H1 (cell line): ENCODE measurements around the gene PACSIN2.
"Not testable (repeated sequence)": the region's sequence is repeated elsewhere in the genome, so short reads cannot be mapped to it uniquely, and the experiment has no call there.

Experiments used
- BRCA1 ChIP-seq: IDR thresholded peaks from 2 replicates; pipeline ENCODE4 v1.6.1; 2012; ENCODE audit warnings: low read depth, low read length, improper control_type of control experiment
- CTCF ChIP-seq, 3 experiments: IDR thresholded peaks; 1 replicate in 2 of 3; 2 replicates in 1 of 3; pipeline versions ENCODE4 v1.5.1 to v1.6.1; 2011; ENCODE audit warnings: low read length in 3 of 3, mild to moderate bottlenecking in 3 of 3, inconsistent platforms in 2 of 3, low read depth in 1 of 3, moderate library complexity in 1 of 3; ENCODE audit not compliant: insufficient read depth in 1 of 3; ENCODE audit errors: control extremely low read depth in 1 of 3
- EZH2 ChIP-seq: fragments of 200-600 bp; sonication (generic); IDR thresholded peaks from 2 replicates; pipeline ENCODE4 v1.7.1; 2012; ENCODE audit warnings: low read depth, mild to moderate bottlenecking, moderate library complexity, low read length, inconsistent platforms; ENCODE audit not compliant: severe bottlenecking
- HDAC2 ChIP-seq, 2 experiments: fragments of 300-600 bp in 1 of 2; sonication (generic) in 1 of 2; IDR thresholded peaks; 2 replicates each; pipeline ENCODE4 v1.6.1; 2011 to 2012; ENCODE audit warnings: low read depth in 2 of 2, low read length in 2 of 2, mild to moderate bottlenecking in 2 of 2, moderate library complexity in 2 of 2, borderline replicate concordance in 1 of 2, inconsistent platforms in 1 of 2
- MAX ChIP-seq: IDR thresholded peaks from 2 replicates; pipeline ENCODE4 v1.6.1; 2012; ENCODE audit warnings: inconsistent platforms
- NANOG ChIP-seq: IDR thresholded peaks from 2 replicates; pipeline ENCODE4 v1.6.1; 2011; ENCODE audit warnings: low read length, low read depth, mild to moderate bottlenecking, inconsistent platforms; ENCODE audit not compliant: insufficient read depth, poor library complexity, severe bottlenecking
- PHF8 ChIP-seq: fragments of 200-600 bp; sonication (generic); conservative IDR thresholded peaks from 2 replicates; pipeline ENCODE4 v1.7.1; 2012; ENCODE audit warnings: low read depth, mild to moderate bottlenecking, inconsistent platforms, low read length, moderate library complexity
- POLR2A ChIP-seq, 2 experiments: IDR thresholded peaks; 1 replicate in 1 of 2; 2 replicates in 1 of 2; pipeline ENCODE4 v1.6.1; 2011; ENCODE audit warnings: low read depth in 2 of 2, low read length in 2 of 2, mild to moderate bottlenecking in 2 of 2; ENCODE audit errors: control extremely low read depth in 1 of 2
- RXRA ChIP-seq: IDR thresholded peaks from 2 replicates; pipeline ENCODE4 v1.6.1; 2011; ENCODE audit warnings: low read depth, mild to moderate bottlenecking, low read length, moderate library complexity; ENCODE audit not compliant: insufficient read depth
- SIRT6 ChIP-seq: IDR thresholded peaks from one replicate; pipeline ENCODE4 v1.7.1; 2012; ENCODE audit warnings: low read length, inconsistent platforms
- SUZ12 ChIP-seq: fragments of 200-600 bp; sonication (generic); IDR thresholded peaks from 2 replicates; pipeline ENCODE4 v1.6.1; 2012; ENCODE audit warnings: mild to moderate bottlenecking, inconsistent platforms, low read length, moderate library complexity, mixed read lengths
- TAF1 ChIP-seq: IDR thresholded peaks from 2 replicates; pipeline ENCODE4 v1.6.1; 2011; ENCODE audit warnings: mild to moderate bottlenecking, low read depth, low read length
- TCF12 ChIP-seq: IDR thresholded peaks from 2 replicates; pipeline ENCODE4 v1.6.1; 2011; ENCODE audit warnings: low read depth, mild to moderate bottlenecking, low read length
- ZNF274 ChIP-seq: IDR thresholded peaks from 2 replicates; pipeline ENCODE4 v1.7.0; 2012; ENCODE audit warnings: low read length, borderline replicate concordance; ENCODE audit errors: extremely low read depth

DNA sequence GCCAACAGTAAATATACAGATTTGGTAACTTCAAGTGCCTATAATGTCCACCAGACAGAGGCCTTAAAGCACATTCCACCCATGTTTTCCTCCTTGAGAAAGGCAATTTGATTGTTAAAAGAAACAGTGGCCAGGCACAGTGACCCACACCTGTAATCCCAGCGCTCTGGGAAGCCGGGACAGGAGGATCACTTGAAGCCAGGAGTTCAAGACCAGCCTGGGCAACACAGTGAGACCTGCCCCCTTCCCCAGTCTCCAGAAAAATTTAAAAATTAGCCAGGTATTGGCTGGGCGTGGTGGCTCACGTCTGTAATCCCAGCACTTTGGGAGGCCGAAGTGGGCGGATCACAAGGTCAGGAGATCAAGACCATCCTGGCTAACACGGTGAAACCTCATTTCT, 19.3 kb downstream of the PACSIN2 start:
- TF ChIP-seq PHF8; RXRA; CTCF (IDR thresholded peaks at IDR 0.05; ENCODE audit: control extremely low read depth in 1 of 3, insufficient read depth in 1 of 3, low read depth in 1 of 3, low read length in 3 of 3); TAF1; POLR2A (IDR thresholded peaks at IDR 0.05; ENCODE audit: control extremely low read depth in 1 of 2, low read depth in 2 of 2, low read length in 2 of 2); EZH2; HDAC2 (IDR thresholded peaks at IDR 0.05; ENCODE audit: borderline replicate concordance in 1 of 2, low read depth in 2 of 2, low read length in 2 of 2); SIRT6; BRCA1; ZNF274; SUZ12; TCF12; NANOG; MAX: not testable (repeated sequence)
